ENCODE measurements around the gene SLC35E1. TPM values are rescaled to one million over a fixed set of nuclear protein-coding genes. Genes with fewer than 3 reads are reported as not detected.

SLC35E1 gene
- total RNA-seq, 2 experiments from 2014 or later: 40.6 to 43.1 TPM

GRCh38 chr19:16573925-16574324 is 1.7 kb upstream of the SLC35E1 start:
- ChIA-PET CTCF (interaction anchor here (0.6 to 1.5 kb wide), 7 partner anchors 9 to 251 kb away, joined by 3 to 4 read pairs (median 3); no protein-coding TSS in a partner anchor), POLR2A (interaction anchor here (1.7 kb wide), 1 partner anchor 11 kb away, joined by 6 read pairs; no protein-coding TSS in a partner anchor)
- Mint-ChIP-seq H3K27me3 (no peaks in the 10 kb centered on the region), H3K9me3 (no peaks in the 10 kb centered on the region), H3K4me1 (peaks cover 55% of the 10 kb centered on the region), H3K4me3 (peak overlapping the region; percentile 96), H3K36me3 (ENCODE audit: low read depth) (peaks cover 45% of the 10 kb centered on the region), H3K27ac (peak overlapping the region; percentile 58)
- DNase-seq: no peak

- CTCF ChIA-PET: interaction anchor here (0.6 to 1.7 kb wide), 7 partner anchors 11 to 250 kb away, joined by 3 to 7 read pairs (median 4); no protein-coding TSS in a partner anchor
- Mint-ChIP-seq H3K27me3 (no peaks in the 10 kb centered on the region), H3K36me3 (ENCODE audit: low read depth) (peaks cover 46% of the 10 kb centered on the region), H3K9me3 (no peaks in the 10 kb centered on the region), H3K4me1 (peaks cover 58% of the 10 kb centered on the region), H3K4me3 (peak overlapping the region; percentile 96), H3K27ac (peak overlapping the region; percentile 98)
- DNase-seq: no peak
- POLR2A ChIA-PET: interaction anchor here (1.7 kb wide), 1 partner anchor 11 kb away, joined by 6 read pairs; no protein-coding TSS in a partner anchor
Measured at GRCh38 chr19:16573296-16573695, 1.1 kb upstream of the SLC35E1 start.

DNA sequence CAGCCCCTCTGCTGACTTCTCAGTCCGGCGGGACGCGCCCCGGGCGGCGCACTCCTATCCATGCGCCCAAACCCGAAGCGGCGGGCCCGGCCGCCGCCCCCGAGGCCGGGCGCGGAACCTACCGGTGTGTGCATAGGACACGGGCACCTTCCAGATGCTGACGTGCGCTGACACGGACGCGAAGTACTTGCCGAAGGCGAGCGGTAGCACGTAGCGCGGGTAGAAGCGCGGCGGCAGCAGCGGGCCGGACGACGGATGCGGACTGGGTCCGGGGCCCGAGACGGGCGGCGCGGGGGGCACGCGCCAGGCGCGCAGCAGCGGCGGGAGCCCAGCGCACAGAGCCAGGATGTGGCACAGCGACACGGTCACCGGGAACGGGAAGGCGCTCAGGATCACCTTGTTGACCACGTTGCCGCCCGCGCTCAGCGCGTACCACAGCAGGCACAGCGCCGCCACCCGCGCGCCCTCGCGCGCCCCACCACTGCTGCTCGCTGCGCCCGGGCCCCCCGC is 338 bp downstream of the SLC35E1 start:
- peak; percentile 51 for DNase-seq
- peak overlapping the region; percentile 84 for H3K4me3 Mint-ChIP-seq
- ChIA-PET CTCF (interaction anchor here (1.7 kb wide), 1 partner anchor 10 kb away, joined by 7 read pairs; no protein-coding TSS in a partner anchor), POLR2A (no interaction called here)
- H3K27me3 Mint-ChIP-seq: no peaks in the 10 kb centered on the region
- H3K4me1 Mint-ChIP-seq: peaks cover 69% of the 10 kb centered on the region
- no peaks in the 10 kb centered on the region for H3K9me3 Mint-ChIP-seq
- H3K27ac Mint-ChIP-seq: peak overlapping the region; percentile 88
- H3K36me3 Mint-ChIP-seq (ENCODE audit: low read depth): peaks cover 52% of the 10 kb centered on the region

- Mint-ChIP-seq H3K4me3 (peak overlapping the region; percentile 84), H3K36me3 (ENCODE audit: low read depth) (peaks cover 56% of the 10 kb centered on the region), H3K9me3 (no peaks in the 10 kb centered on the region), H3K27ac (peak overlapping the region; percentile 88), H3K27me3 (no peaks in the 10 kb centered on the region), H3K4me1 (peaks cover 75% of the 10 kb centered on the region)
- POLR2A ChIA-PET: no interaction called here
- CTCF ChIA-PET: no interaction called here
- no peak for DNase-seq
Measured at GRCh38 chr19:16571283-16571682, 932 bp downstream of the SLC35E1 start.

GRCh38 chr19:16569609-16570320 is 2.5 kb downstream of the SLC35E1 start:
- H3K27me3 Mint-ChIP-seq: no peaks in the 10 kb centered on the region
- CTCF ChIA-PET: interaction anchor here (1.5 kb wide), 1 partner anchor 17 kb away, joined by 4 read pairs; no protein-coding TSS in a partner anchor
- H3K9me3 Mint-ChIP-seq: no peaks in the 10 kb centered on the region
- H3K27ac Mint-ChIP-seq: peak overlapping the region; percentile 73
- POLR2A ChIA-PET: no interaction called here
- peaks cover 59% of the 10 kb centered on the region for H3K36me3 Mint-ChIP-seq (ENCODE audit: low read depth)
- no peak for DNase-seq
- peaks cover 74% of the 10 kb centered on the region for H3K4me1 Mint-ChIP-seq
- no peak overlapping the region for H3K4me3 Mint-ChIP-seq

GRCh38 chr19:16566702-16567101 is 5.5 kb downstream of the SLC35E1 start:
- ChIA-PET POLR2A (interaction anchor here (0.6 kb wide), 1 partner anchor 17 kb away, joined by 5 read pairs; no protein-coding TSS in a partner anchor), CTCF (interaction anchor here (0.9 to 2.3 kb wide), 4 partner anchors 10 to 26 kb away, joined by 3 to 5 read pairs (median 5); no protein-coding TSS in a partner anchor)
- Mint-ChIP-seq H3K27me3 (no peaks in the 10 kb centered on the region), H3K36me3 (ENCODE audit: low read depth) (peaks cover 60% of the 10 kb centered on the region), H3K27ac (peak overlapping the region; percentile 96), H3K4me1 (peaks cover 64% of the 10 kb centered on the region), H3K4me3 (peak overlapping the region; percentile 53), H3K9me3 (no peaks in the 10 kb centered on the region)
- no peak for DNase-seq

- peak; percentile 93 for DNase-seq
- Mint-ChIP-seq H3K4me1 (peaks cover 59% of the 10 kb centered on the region), H3K27me3 (no peaks in the 10 kb centered on the region), H3K9me3 (no peaks in the 10 kb centered on the region), H3K27ac (peak overlapping the region; percentile 96), H3K4me3 (peak overlapping the region; percentile 53), H3K36me3 (ENCODE audit: low read depth) (peaks cover 66% of the 10 kb centered on the region)
- CTCF ChIA-PET: interaction anchor here (0.9 to 2.3 kb wide), 3 partner anchors 10 to 25 kb away, joined by 3 to 5 read pairs (median 5); no protein-coding TSS in a partner anchor
- POLR2A ChIA-PET: interaction anchor here (0.6 kb wide), 1 partner anchor 18 kb away, joined by 5 read pairs; no protein-coding TSS in a partner anchor
Measured at GRCh38 chr19:16566161-16566560, 6.1 kb downstream of the SLC35E1 start.

GRCh38 chr19:16564842-16565241 is 7.4 kb downstream of the SLC35E1 start:
- H3K27ac Mint-ChIP-seq: peak overlapping the region; percentile 58
- CTCF ChIA-PET: interaction anchor here (2.3 kb wide), 1 partner anchor 24 kb away, joined by 5 read pairs; no protein-coding TSS in a partner anchor
- H3K9me3 Mint-ChIP-seq: no peaks in the 10 kb centered on the region
- H3K4me3 Mint-ChIP-seq: peak overlapping the region; percentile 7
- peaks cover 69% of the 10 kb centered on the region for H3K36me3 Mint-ChIP-seq (ENCODE audit: low read depth)
- H3K4me1 Mint-ChIP-seq: peaks cover 49% of the 10 kb centered on the region
- DNase-seq: no peak
- POLR2A ChIA-PET: interaction anchor here (0.7 kb wide), 1 partner anchor 77 kb away, joined by 4 read pairs; no protein-coding TSS in a partner anchor
- no peaks in the 10 kb centered on the region for H3K27me3 Mint-ChIP-seq

GRCh38 chr19:16562608-16563025 is 9.6 kb downstream of the SLC35E1 start:
- H3K9me3 Mint-ChIP-seq: no peaks in the 10 kb centered on the region
- ChIA-PET POLR2A (no interaction called here), CTCF (interaction anchor here (0.7 to 1.6 kb wide), 3 partner anchors 14 to 24 kb away, joined by 3 to 4 read pairs (median 3); no protein-coding TSS in a partner anchor)
- H3K27me3 Mint-ChIP-seq: no peaks in the 10 kb centered on the region
- DNase-seq: no peak
- H3K4me1 Mint-ChIP-seq: peaks cover 31% of the 10 kb centered on the region
- H3K4me3 Mint-ChIP-seq: no peak overlapping the region
- peaks cover 61% of the 10 kb centered on the region for H3K36me3 Mint-ChIP-seq (ENCODE audit: low read depth)
- H3K27ac Mint-ChIP-seq: no peak overlapping the region

GRCh38 chr19:16561382-16561781 is 10.8 kb downstream of the SLC35E1 start:
- DNase-seq: no peak
- Mint-ChIP-seq H3K4me3 (no peak overlapping the region), H3K36me3 (ENCODE audit: low read depth) (peaks cover 56% of the 10 kb centered on the region), H3K27me3 (no peaks in the 10 kb centered on the region), H3K4me1 (peaks cover 21% of the 10 kb centered on the region), H3K27ac (no peak overlapping the region), H3K9me3 (no peaks in the 10 kb centered on the region)
- POLR2A ChIA-PET: no interaction called here
- CTCF ChIA-PET: interaction anchor here (1.3 to 1.4 kb wide), 2 partner anchors 10 to 11 kb away, joined by 3 to 7 read pairs; partner anchors contain the start of gene SLC35E1

GRCh38 chr19:16559780-16560276 is 12.4 kb downstream of the SLC35E1 start:
- no peak for DNase-seq
- ChIA-PET CTCF (no interaction called here), POLR2A (no interaction called here)
- Mint-ChIP-seq H3K27ac (no peak overlapping the region), H3K4me1 (peaks cover 19% of the 10 kb centered on the region), H3K4me3 (no peak overlapping the region), H3K9me3 (no peaks in the 10 kb centered on the region), H3K36me3 (ENCODE audit: low read depth) (peaks cover 55% of the 10 kb centered on the region), H3K27me3 (no peaks in the 10 kb centered on the region)

GRCh38 chr19:16554776-16555175 is 17.4 kb downstream of the SLC35E1 start:
- POLR2A ChIA-PET: no interaction called here
- no peaks in the 10 kb centered on the region for H3K27me3 Mint-ChIP-seq

More at GRCh38 chr19:16554776-16555175, 17.4 kb downstream of the SLC35E1 start:
- Mint-ChIP-seq H3K36me3 (ENCODE audit: low read depth) (peaks cover 40% of the 10 kb centered on the region), H3K4me1 (peaks cover 17% of the 10 kb centered on the region), H3K27ac (no peak overlapping the region), H3K9me3 (no peaks in the 10 kb centered on the region), H3K4me3 (no peak overlapping the region)
- no peak for DNase-seq
- CTCF ChIA-PET: no interaction called here

All from activated CD4-positive, alpha-beta T cell treated with anti-CD3 and anti-CD28 coated beads, Interleukin-2, amount 10 ng/mL, durations not matched to agents 7 days and 5 days (primary cell).